Activated CD4-positive, CD25-positive, alpha-beta regulatory T cell treated with anti-CD3 and anti-CD28 coated beads, Interleukin-2, amount 50 U/mL, for 16 hours (primary cell): ENCODE measurements around the gene MSI2.

Experiments used
- DNase-seq: peaks from one replicate; pipeline ENCODE4 v3.0.0-alpha.2; 2020; ENCODE audit warnings: low read depth, low spot score

Gene MSI2

GRCh38 chr17:57340160-57340981, 84.0 kb downstream of the MSI2 start:
- no peak for DNase-seq

- DNase-seq, result no peak
Observed at GRCh38 chr17:57341611-57342540, 85.6 kb downstream of the MSI2 start.

GRCh38 chr17:57342963-57343589, 86.8 kb downstream of the MSI2 start:
- no peak for DNase-seq

- no peak for DNase-seq
Observed at GRCh38 chr17:57343717-57344116, 87.4 kb downstream of the MSI2 start.

- no peak for DNase-seq
Observed at GRCh38 chr17:57344261-57344660, 87.9 kb downstream of the MSI2 start.

GRCh38 chr17:57349541-57350247, 93.4 kb downstream of the MSI2 start:
- DNase-seq, result no peak

- DNase-seq, result no peak
Observed at GRCh38 chr17:57350266-57350665, 93.9 kb downstream of the MSI2 start.

- no peak for DNase-seq
Observed at GRCh38 chr17:57352665-57353175, 96.4 kb downstream of the MSI2 start.

GRCh38 chr17:57354673-57355072, 98.3 kb downstream of the MSI2 start:
- DNase-seq, result no peak

- no peak for DNase-seq
Observed at GRCh38 chr17:57355090-57355859, 99.0 kb downstream of the MSI2 start.

GRCh38 chr17:57356153-57356718, 99.9 kb downstream of the MSI2 start:
- no peak for DNase-seq

- no peak for DNase-seq
Observed at GRCh38 chr17:57356719-57357391, 100.5 kb downstream of the MSI2 start.

- DNase-seq, result no peak
Observed at GRCh38 chr17:57357392-57357784, 101.1 kb downstream of the MSI2 start.

GRCh38 chr17:57357830-57358430, 101.6 kb downstream of the MSI2 start:
- no peak for DNase-seq

- DNase-seq, result no peak
Observed at GRCh38 chr17:57360266-57360665, 103.9 kb downstream of the MSI2 start.

- DNase-seq, result no peak
Observed at GRCh38 chr17:57362797-57363556, 106.7 kb downstream of the MSI2 start.

- DNase-seq, result no peak
Observed at GRCh38 chr17:57363580-57363979, 107.3 kb downstream of the MSI2 start.

- no peak for DNase-seq
Observed at GRCh38 chr17:57363998-57364643, 107.8 kb downstream of the MSI2 start.
